Hair follicle dermal papilla cell (primary cell): ENCODE results near the gene SSBP1. TPM values are rescaled to one million over a fixed set of nuclear protein-coding genes. Genes with fewer than 3 reads are reported as not detected.

Source experiments
- small RNA-seq: library from RNA; depleted of rRNA; stranded (forward); fragments of <200 nt; gene quantifications from one replicate; pipeline ENCODE3, GENCODE V24; 2012
- total RNA-seq: library from RNA; depleted of rRNA; stranded (reverse); fragments of >200 nt; gene quantifications from 2 replicates; pipeline ENCODE4 v1.2.3, GENCODE V29; 2012

The SSBP1 gene
- 57.4 and 72.3 TPM in 2 replicates for total RNA-seq

GRCh38 chr7:141737836-141738591, at the start of gene SSBP1:
Gene SSBP1 (plus strand): TSS chr7:141738358. CDS start chr7:141739167, 809 bp downstream.

GRCh38 chr7:141702047-141702567, 36.1 kb upstream of the SSBP1 start, which contains the start of gene DENND11:
Gene DENND11 (minus strand): TSS chr7:141702166. CDS start chr7:141702153, 13 bp downstream.

GRCh38 chr7:141708351-141708750, 29.8 kb upstream of the SSBP1 start, which contains the start of gene WEE2:
Gene WEE2 (plus strand): TSS chr7:141708353. CDS start chr7:141708759, 406 bp downstream.

GRCh38 chr7:141763797-141764196, 25.6 kb downstream of the SSBP1 start, which contains the start of gene TAS2R3:
Gene TAS2R3 (plus strand): TSS chr7:141764097. CDS start chr7:141764159, 62 bp downstream.

DNA sequence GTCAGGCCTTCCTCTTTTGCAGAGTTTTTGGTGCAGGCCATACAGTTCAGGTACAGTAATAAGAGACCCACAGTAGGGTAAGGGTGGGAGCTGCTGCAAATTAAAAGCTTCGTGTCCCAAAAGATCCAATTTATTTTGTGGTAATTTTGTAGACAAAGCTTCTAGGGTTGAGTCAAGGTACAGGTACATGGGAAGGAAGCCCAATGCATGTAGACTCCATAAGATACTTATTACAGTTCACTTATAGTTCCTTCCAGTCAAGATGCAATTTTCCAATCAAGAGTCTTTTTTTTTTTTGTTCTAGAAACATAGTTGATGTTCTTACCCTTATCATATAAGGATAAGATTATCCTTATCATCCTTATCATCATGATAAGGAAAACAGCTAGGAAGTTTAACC, 38.2 kb downstream of the SSBP1 start, which contains the start of gene TAS2R4:
TSS of gene TAS2R4 (plus strand) at position 301 of the 400 bp plus-strand sequence. CDS start 1,815 bp downstream, outside the sequence.

GRCh38 chr7:141789917-141790316, 51.8 kb downstream of the SSBP1 start, which contains the start of gene TAS2R5:
Gene TAS2R5 (plus strand): TSS chr7:141790217. CDS start chr7:141790362, 145 bp downstream.

Small RNA genes lying within 50 kb of the gene (small RNA-seq; reads per million reads assigned to genes)
- not detected for gene RNU1-82P

Other genes with a start within 250 kb of the SSBP1 start
- 24.0 and 31.2 TPM in 2 replicates for gene AGK, start 186.9 kb upstream of the SSBP1 start, total RNA-seq
- gene DENND11, start 36.2 kb upstream of the SSBP1 start, total RNA-seq: 6.5 and 6.6 TPM in 2 replicates
- gene WEE2, start 30.0 kb upstream of the SSBP1 start, total RNA-seq: under 0.01 TPM in 1 of 2 replicates, not detected in the other
- 0.81 and 1.2 TPM in 2 replicates for gene TAS2R3, start 25.7 kb downstream of the SSBP1 start, total RNA-seq
- gene TAS2R4, start 38.3 kb downstream of the SSBP1 start, total RNA-seq: 0.61 and 0.81 TPM in 2 replicates
- gene TAS2R5, start 51.9 kb downstream of the SSBP1 start, total RNA-seq: 0.24 and 1.6 TPM in 2 replicates
- gene PRSS37, start 103.1 kb downstream of the SSBP1 start, total RNA-seq: not detected in 2 replicates
- not detected in 2 replicates for gene OR9A4, start 178.0 kb downstream of the SSBP1 start, total RNA-seq
- not detected in 2 replicates for gene CLEC5A, start 208.6 kb downstream of the SSBP1 start, total RNA-seq
- not detected in 2 replicates for gene TAS2R38, start 235.4 kb downstream of the SSBP1 start, total RNA-seq